Measurements from ENCODE around the gene PRR5L. TPM values are rescaled to one million over a fixed set of nuclear protein-coding genes. Genes with fewer than 3 reads are reported as not detected.

PRR5L gene
- total RNA-seq, 1 donor: 57.0 TPM

DNA sequence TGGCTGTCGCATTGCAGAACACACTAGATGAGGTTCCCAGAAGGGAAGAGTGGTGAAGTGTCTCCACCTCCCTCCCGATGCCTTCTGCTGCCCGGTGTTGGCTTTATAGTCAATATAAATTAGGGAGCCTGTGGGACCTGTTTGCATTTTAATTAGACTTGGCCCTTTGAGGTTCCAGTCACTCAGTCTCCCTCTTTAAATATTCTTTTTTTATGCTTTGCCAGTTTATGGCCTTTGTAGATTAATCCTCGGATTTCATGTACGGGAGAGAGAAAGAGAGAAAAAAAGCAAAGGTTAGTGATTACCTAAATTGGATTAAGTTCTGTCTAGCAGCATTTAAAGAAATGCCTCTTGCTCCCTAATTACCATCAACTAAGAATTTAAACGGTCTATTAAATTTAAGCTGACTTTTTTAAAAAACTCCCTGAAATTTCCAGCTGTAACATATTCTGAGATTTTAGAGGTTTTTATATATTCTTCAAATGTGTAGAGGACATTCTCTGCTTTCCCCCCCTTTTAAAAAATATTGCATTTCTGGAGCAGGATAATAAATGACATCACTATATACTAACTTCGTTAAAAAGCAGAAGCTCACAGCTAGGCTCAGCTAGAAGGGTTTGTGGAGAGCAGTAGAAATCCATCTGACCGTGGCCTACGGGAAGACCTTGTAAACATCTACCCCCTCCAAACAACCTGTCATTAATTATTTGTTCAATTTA is 84.4 kb downstream of the PRR5L start:
- DNase-seq (ENCODE audit: low read depth): no peak
- H3K4me3 ChIP-seq (ENCODE audit: low read depth, low read length): no peak overlapping the region

DNA sequence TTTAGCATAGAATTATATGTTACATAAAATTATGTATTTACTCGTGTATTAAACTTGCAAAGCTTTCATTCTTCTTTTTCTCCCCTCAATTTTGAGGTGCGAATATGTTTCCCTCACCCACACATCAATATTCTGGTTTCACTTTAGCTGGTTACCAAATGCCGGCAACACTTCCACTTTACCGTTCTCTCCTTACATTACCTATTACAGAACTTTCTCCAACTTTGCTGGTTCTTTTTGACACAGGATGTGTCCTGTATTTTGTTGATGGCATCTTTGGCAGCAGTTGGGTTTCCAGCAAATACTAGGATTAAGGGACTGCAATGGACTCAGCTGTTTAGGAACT is 84.9 kb downstream of the PRR5L start:
- TF ChIP-seq, protein P1, sequence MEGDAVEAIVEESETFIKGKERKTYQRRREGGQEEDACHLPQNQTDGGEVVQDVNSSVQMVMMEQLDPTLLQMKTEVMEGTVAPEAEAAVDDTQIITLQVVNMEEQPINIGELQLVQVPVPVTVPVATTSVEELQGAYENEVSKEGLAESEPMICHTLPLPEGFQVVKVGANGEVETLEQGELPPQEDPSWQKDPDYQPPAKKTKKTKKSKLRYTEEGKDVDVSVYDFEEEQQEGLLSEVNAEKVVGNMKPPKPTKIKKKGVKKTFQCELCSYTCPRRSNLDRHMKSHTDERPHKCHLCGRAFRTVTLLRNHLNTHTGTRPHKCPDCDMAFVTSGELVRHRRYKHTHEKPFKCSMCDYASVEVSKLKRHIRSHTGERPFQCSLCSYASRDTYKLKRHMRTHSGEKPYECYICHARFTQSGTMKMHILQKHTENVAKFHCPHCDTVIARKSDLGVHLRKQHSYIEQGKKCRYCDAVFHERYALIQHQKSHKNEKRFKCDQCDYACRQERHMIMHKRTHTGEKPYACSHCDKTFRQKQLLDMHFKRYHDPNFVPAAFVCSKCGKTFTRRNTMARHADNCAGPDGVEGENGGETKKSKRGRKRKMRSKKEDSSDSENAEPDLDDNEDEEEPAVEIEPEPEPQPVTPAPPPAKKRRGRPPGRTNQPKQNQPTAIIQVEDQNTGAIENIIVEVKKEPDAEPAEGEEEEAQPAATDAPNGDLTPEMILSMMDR (IDR thresholded peaks at IDR 0.05; ENCODE audit: insufficient read depth, low read depth, low read length): no peak
- DNase-seq (ENCODE audit: low read depth): no peak
- no peak overlapping the region for H3K4me3 ChIP-seq (ENCODE audit: low read depth, low read length)

More for the DNA sequence above, 84.4 kb downstream of the PRR5L start:
- TF ChIP-seq, protein P1 (IDR thresholded peaks at IDR 0.05; ENCODE audit: insufficient read depth, low read depth, low read length): no peak

DNA sequence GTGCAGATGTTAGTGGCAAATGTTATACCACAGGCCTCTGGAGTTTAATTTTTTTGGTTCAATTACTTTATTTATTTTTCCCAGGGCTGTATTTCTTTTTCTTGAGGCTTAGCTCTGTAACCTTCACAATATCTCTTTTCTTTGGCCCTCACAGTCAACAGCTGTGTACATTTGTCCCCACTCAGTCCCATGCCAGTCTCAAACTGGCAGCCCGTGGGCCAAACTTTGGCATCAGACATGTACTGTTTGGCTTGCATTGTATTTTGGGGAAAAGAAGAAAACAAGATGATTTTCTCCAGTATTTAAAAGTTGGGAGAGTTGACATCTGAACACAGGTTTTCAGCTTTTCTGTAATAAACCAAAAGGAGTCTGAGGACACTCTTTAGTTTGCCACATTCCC is 87.1 kb downstream of the PRR5L start:
- TF ChIP-seq, protein P1 (IDR thresholded peaks at IDR 0.05; ENCODE audit: insufficient read depth, low read depth, low read length): no peak
- no peak overlapping the region for H3K4me3 ChIP-seq (ENCODE audit: low read depth, low read length)
- DNase-seq (ENCODE audit: low read depth): no peak

DNA sequence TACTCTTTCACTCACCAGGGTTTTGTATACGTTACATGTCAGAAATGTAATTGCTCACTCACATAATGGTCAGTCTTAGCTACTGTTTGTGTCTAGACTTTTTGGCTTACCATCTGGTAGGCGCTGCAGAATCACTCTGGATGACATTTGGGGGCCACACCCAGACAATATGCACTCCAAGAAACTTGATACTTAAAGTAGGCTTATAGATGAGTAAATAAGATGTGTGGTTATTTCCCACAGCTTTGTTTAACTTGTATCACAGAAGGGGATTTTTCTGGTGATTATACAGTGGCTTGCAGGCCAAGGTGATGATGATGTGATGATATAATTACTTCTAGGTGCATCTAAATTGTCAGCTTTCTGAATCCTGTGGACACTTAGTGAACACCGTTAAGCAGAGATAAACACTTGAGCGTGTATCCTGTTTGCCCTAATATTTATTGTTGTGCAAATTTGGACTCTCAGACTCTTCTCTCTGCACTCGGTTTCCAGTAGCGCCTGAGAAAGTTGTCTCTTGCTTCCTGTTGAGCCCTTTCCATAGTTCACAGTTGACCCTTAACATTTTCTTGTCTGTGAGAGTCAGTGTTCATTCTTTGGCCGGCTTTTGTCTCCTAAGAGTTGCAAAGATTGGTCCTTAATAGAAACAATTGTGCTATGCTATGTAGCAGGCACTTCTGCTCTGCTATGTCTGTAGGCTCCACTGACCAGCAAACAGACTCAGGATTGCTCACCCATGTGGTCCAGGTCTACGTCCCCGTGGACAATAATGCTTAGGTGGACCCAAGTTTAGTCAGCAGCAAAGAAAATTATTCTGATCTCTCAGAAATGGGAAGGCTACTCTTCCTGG is 89.3 kb downstream of the PRR5L start:
- DNase-seq (ENCODE audit: low read depth): peak; percentile 95
- no peak overlapping the region for H3K4me3 ChIP-seq (ENCODE audit: low read depth, low read length)
- TF ChIP-seq, protein P1 (IDR thresholded peaks at IDR 0.05; ENCODE audit: insufficient read depth, low read depth, low read length): no peak

DNA sequence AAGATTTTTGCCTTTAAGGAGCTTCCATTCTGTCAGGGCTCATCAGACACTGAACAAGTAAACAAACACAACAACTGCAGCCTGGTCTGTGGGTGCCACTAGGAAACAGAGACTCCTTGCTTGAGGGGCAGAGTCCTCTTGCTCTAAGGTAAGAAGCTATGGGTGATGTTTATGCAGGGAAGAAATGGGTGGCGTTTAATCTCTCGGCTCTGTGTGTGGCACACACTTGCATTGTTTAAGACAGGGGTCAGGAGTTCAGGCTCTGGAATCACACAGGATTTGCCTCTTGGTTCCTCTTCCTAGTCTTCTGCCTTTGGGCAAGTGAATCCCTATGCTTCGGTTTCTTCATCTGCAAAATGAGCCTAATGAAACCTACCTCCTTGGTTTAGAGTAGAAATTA is 90.3 kb downstream of the PRR5L start:
- H3K4me3 ChIP-seq (ENCODE audit: low read depth, low read length): no peak overlapping the region
- TF ChIP-seq, protein P1 (IDR thresholded peaks at IDR 0.05; ENCODE audit: insufficient read depth, low read depth, low read length): no peak
- DNase-seq (ENCODE audit: low read depth): no peak

DNA sequence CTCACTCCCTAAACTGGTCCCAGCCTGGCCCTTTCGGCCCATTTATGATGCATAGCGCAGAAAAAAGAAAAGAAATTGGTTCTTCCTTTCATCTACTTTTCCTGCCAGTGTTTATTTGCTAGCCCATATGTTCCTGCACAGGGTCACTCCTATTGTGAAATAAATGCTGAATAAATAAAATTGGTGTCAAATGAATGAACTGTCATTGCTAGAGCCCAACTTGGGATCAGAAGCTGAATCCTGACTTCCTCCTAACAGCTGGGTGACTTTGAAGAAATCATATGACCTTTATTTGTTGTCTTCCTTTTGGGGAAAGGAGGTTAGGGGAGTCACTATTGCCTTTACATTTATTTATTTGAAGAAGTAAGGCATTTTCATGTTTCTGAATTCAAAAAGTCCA is 92.0 kb downstream of the PRR5L start:
- DNase-seq (ENCODE audit: low read depth): no peak
- TF ChIP-seq, protein P1 (IDR thresholded peaks at IDR 0.05; ENCODE audit: insufficient read depth, low read depth, low read length): no peak
- H3K4me3 ChIP-seq (ENCODE audit: low read depth, low read length): no peak overlapping the region

Data from fibroblast of villous mesenchyme (primary cell).